ENCODE results near the gene SNED1.

SNED1 gene

GRCh38 chr2:240997856-240998705 is at the start of gene SNED1:
Gene SNED1, plus strand, starts transcription at chr2:240998618. Its CDS starts 220 bp downstream, at chr2:240998838.
- DNase-seq = peak; percentile 77

- no peak for DNase-seq
These were observed 49.3 kb upstream of the SNED1 start for GRCh38 chr2:240948905-240949790.

- DNase-seq = no peak
These were observed 48.4 kb upstream of the SNED1 start for GRCh38 chr2:240949791-240950705.

- no peak for DNase-seq
These were observed 47.3 kb upstream of the SNED1 start for GRCh38 chr2:240951045-240951594.

GRCh38 chr2:240952496-240953246 is 45.7 kb upstream of the SNED1 start:
- DNase-seq = no peak

GRCh38 chr2:240953426-240954410 is 44.7 kb upstream of the SNED1 start:
- no peak for DNase-seq

- no peak for DNase-seq
These were observed 43.7 kb upstream of the SNED1 start for GRCh38 chr2:240954436-240955305.

GRCh38 chr2:240955306-240956170 is 42.9 kb upstream of the SNED1 start:
- DNase-seq = no peak

GRCh38 chr2:240956171-240956934 is 42.1 kb upstream of the SNED1 start:
- no peak for DNase-seq

GRCh38 chr2:240956935-240957655 is 41.3 kb upstream of the SNED1 start:
- DNase-seq = no peak

GRCh38 chr2:240957656-240958365 is 40.6 kb upstream of the SNED1 start:
- no peak for DNase-seq

GRCh38 chr2:240958366-240959213 is 39.8 kb upstream of the SNED1 start:
- no peak for DNase-seq

- no peak for DNase-seq
These were observed 39.0 kb upstream of the SNED1 start for GRCh38 chr2:240959214-240959940.

- no peak for DNase-seq
These were observed 38.5 kb upstream of the SNED1 start for GRCh38 chr2:240959941-240960308.

Measured in NCI-H2227 treated with DMSO at 0.1 percent for 48 hours (cell line).